SKM-1 (cell line): ENCODE measurements around the gene APP.
A peak's percentile ranks its signal among the peaks of the same experiment; 100 is the strongest.

Experiments used
- DNase-seq: peaks from one replicate; lab custom pipeline; 2025; ENCODE audit not compliant: unreplicated experiment; lab: John Stamatoyannopoulos, UW

The APP gene

DNA sequence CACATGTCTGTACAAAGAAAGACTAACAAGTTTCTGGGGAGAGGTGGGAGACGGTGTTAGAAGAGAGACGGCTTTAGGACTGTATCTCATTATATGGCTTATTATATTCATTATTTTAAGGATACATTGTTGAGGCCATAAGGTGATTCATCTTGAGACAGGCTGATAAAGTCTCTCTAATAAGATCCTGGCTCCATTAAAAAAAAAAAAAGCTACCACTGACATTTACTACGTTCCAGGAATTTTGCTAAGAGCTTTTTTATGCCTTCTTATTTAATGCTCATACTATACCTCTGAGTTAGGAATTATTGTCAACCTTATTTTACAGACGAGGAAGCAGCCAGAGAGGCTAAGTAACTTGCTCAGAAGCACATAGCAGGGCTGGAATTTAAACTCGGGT is 262.1 kb downstream of the APP start:
- no peak for DNase-seq

DNA sequence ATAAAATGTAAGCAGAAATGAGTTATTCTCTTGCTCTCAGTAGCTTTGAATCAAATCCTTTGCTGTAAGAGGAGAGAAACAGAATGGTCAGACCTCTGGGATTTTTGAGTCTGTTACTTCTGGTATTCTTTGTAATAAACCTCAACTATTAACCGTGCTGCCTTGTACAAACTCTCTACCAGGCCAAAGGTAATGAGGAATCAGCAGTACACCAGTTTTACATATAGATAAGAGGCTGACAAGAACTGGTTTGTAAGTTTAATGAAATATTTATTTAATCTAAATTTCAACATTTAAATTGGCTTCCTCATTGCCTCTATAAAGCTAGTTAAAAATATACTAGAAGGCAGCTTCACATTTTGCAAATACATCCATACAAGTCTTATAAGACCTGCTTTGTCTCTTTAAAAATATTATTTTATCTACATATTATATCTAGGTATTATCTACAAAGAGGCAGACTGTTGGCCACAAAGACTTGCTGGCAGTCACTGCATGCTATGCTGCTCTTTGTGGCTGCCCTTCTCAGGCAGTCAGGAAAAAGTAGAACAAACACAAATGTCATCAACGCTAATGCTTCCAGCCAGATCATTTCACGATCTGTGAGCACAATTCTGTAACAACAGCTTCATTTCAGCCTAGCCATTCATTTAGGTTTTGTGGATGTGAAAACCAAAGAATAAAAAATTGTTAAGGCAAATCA is 262.8 kb downstream of the APP start:
- DNase-seq = no peak

DNA sequence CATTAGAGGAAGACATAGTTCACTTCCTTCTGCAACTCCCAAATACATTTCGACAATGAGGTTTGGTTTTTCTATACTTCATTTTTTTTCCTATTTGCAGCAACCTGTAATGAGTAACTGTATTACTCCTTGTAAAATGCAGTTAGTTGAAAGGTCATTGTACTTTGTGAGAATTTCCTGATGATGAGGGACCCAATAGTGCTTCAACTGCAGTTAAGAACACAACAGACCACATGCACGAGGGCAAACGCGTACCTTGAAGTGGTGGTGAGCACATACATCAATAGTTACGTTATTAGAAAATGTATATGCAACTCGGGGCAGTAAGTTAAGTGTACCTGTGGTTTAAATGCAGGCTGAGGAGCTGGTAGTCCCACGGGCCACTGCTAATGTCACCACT is 264.0 kb downstream of the APP start:
- DNase-seq = no peak

DNA sequence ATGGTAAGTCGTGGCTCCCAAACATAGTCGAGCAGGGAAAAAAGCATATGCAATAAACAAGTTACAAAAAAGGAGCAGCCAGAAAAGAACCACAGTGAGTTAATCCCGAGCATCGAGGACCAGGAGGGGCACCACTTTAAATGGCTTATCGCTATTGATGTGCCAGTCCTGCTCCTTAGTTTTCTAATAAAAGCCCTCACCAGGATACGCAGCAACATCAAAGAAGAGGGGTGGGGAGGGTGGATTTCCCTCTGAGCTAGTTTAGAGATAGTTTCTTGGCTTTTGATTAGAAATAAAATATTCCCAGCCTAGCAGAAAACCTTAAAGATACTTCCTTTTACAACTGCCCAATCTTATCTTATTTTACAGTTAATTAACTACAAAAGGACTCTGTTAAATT is 265.4 kb downstream of the APP start:
- no peak for DNase-seq

DNA sequence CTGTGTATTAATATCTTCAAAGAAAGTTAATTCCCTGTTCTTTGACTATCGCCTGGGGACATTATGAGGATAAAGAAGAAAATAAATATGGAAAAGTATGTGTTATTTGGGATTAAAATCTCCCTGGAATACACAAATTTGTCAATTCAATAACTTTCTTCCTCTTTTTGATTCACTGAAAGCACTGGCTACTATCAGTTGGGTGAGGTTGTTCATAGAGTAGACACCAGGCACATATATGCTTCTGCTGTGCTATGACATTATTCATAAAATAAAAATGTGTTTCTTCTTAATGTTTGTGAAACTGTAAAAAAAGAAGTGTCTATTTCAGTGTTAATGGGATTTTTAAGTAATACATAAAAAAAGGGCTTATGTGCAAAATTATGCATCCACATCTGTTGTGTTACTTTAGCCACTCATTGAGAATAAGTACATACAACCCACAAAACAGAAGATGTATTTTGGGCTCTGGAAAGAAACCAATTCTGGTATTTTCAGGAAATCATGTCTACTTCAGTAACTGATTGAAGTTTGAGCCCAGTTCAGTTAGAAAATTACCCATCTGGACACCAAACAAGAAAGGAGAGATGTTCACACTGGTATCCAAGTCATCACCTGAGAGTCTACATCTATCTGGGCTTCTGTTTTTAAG is 266.4 kb downstream of the APP start:
- DNase-seq = no peak

DNA sequence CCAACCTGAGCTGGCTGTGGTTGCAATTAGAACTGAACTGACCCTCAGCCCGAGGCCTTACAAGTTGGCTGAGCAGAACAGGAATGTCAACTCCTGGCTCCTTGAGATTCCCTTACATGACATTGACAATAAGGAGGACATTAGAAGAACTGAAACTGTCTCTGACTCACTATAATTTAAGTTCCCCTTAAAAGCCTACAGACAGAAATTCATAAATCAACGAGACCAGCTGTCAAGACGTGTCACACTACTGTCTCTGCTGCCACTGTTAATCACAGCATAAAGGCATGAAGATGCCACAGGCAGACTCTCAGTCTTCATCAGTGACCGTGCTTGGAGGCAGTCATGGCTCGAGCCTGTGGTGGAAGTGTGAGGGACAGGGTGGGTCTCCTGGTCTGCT is 267.0 kb downstream of the APP start:
- DNase-seq = peak; percentile 26

DNA sequence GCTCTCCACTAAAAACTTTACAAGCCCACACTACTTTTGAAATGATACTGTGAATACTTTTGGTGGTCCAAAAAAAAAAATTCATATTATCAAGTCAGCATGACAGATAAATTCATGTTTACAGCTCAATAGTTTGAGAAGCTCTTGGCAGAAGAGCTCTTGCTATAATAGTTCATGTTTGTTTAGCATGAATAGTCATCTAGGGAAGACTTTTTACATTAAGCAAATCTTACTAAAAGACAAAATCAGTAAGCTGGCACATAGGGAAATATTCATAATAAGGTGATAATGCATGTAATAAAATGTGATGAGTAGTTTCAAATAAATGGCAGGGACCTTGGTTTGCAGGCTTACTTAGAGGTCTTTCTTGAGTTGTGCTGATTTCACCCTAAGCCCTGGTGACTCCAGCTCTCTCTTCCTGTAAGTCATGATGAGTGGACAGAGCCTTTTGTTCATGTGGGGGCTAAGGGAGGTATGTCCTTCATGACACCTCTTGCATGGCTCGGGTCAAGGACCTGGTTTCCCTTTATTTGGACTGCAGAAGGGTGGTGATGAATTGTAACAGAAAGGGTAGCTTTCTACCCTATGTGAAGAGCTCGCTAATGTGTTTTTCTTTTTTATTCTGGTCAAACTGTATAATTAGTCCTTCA is 269.1 kb downstream of the APP start:
- no peak for DNase-seq

DNA sequence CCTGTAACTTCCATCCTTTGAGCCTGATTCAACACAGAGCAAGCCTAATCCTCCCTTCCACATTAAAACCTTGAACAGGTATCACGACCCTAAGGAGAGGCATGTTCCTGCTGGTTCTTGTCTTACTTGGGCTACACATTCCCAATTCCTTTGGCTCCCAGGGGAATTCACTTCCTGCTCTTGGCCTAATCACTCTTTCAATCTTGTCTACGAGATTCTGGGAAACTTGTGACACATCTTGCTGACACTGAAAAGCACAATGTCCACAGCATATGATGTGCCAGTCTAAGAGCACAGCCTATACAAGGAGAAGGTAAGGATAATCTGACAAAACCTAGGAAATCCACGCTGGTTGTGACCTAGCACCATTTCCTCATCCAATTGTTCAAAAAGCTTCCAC is 271.9 kb downstream of the APP start:
- DNase-seq = no peak

DNA sequence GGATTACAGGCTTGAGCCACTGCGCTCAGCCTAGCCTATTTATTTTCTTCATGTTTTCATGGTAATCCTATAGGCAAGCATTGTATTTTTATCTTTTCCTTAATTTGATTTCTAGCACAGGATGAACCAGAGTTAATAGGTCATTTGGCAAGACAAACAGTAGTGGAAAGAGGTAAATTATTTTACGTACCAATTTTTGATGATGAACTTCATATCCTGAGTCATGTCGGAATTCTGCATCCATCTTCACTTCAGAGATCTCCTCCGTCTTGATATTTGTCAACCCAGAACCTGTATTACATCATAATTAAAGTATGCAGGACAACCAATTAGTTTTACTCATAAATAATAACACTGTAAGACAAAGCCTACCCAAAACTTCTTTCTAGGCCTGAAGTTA is 273.2 kb downstream of the APP start:
- no peak for DNase-seq

DNA sequence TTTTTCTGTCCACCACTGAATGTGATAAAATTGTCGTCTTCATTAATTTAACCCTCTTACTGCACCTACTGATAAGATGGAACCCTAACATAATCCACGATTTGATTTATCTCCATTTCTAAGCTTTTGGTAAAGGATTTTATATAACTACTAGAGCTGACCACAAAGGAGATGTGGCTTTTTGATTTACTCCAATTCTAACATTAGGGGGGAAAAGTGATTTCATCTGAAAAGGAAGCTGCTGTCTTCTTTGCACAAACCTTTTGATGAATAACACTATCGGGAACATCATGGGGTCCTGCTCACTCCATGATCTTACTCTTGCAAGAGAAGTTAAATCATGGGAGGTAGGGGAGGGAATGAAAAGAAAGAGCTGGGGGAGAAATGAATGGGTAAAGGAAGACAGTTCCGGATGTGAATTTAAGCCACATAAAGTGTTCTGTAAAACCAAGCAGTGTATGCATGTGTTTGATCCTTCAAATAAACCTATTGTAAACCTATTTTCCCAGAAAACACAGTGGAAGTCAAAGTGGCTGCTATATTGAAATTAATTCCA is 274.0 kb downstream of the APP start:
- DNase-seq = no peak

DNA sequence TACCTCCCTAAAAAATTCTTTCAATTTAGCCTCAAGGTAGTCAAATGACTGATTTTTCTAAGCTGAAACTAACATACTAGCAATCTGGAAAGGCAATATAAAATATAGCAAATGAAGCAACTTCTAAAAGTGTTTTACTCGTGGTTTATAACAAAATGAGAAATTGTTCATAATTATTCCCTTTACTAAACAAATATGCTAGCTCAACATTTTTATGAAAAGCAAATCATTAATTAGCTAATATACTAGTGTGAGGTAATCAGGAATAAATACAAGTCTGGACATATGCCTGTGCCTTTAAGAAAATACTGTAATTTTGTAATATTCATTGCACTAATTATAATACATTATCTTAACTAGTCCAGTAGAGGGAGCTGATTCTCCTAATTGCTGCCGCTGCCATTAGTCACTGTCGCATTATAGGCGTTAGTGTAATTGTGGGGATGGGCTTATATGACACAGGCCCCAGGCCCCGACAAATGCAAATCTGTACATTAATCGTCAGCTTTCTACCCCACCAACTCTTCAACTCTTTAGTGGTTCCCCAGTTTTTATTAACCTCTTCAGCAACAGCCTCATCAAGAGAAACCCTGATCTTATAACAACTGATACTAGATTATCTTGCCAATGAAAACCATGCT is 274.9 kb downstream of the APP start:
- DNase-seq = no peak

DNA sequence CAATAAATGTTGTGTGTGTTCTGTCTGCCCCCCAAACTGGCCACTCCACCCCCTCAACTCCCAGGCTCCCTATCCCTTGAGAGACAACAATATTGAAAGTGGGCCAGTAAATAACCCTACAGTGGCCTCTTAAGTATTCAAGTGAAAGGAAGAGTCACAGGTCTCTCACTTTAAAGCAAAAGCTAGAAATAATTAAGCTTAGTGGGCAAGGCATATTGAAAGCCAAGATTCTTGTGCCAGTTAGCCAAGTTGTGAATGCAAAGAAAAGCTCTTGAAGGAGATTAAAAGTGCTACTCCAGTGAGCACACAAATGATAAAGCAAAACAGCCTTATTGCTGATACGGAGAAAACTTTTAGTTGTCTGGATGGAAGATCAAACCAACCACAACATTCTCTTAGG is 277.4 kb downstream of the APP start:
- DNase-seq = no peak

DNA sequence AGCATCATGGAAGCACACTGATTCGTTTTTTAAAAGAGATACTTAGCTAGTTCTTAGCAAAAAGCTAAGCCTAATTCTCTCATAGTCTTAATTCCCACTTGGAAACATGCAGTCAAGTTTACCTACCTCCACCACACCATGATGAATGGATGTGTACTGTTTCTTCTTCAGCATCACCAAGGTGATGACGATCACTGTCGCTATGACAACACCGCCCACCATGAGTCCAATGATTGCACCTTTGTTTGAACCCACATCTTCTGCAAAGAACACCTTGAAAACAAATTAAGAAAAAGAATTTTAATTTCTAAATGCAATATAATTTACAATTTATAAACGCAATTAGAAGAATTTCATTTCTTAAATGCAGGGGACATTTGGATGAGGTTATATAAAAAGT is 279.0 kb downstream of the APP start:
- DNase-seq = no peak

DNA sequence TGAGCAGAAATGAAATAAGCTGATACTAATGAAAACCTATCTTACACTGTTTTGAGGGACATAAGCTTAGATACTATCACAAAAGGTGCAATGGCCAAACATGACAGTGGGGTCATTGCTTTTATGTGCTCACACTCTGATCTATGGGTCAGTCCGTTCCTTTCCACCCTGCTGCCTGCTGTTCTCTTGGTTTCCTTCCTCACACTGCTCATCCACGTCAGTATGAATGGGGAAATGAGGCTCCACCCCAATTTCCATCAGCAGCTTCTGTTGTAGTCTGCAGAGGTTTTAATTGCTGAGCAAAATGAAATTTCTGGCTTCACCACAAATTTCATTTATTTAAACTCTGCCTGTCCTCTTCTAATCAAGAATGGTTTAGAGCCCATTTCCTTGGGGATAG is 280.6 kb downstream of the APP start:
- DNase-seq = no peak

DNA sequence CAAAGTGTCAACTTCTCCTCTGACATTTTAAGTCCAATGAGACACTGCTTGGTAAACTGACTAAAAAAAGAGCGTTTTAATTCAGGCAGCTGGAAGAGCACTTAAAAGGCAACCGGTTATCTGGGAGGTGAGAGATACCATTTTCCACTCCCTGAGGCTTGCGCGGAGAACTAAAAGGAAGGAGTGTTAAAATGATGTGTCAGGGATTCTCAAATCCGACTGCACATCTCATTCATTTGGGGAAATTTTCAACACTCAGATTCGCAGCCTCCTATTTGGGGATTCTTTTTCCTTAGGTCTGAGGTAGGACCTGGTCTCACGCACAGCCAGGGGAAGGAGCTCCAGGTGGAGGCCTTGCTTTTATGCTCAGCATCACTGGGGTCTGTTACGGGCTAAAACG is 281.9 kb downstream of the APP start:
- DNase-seq = no peak

DNA sequence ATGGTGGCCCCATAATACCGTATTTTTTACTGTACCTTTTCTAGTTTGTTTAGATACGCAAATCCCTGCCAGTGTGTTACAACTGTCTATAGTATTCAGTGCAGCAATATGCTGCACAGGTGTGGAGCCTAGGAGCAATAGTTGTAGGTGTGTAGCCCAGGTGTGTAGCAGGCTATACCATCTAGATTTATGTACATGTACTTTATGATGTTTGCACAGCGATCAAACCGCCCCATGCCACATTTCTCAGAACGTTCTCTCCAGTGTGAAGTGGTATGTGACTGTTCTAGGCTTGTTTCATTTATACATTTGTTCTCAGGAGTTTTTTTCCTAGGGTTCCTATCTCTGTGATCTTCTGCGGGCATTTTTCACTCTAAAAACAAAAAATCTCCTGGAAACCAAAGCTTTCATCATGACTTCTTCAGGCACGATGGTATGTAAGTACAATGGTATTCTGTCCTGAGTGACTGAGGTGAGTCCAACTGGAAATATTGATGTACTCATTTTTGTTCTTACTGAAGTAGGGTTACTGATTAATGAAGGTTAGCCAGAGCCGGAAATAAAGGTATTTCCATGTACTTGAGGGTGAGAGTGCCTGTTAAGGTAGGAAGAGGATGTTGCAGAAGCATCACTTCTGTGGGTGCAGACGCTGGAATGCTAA is 282.8 kb downstream of the APP start:
- no peak for DNase-seq

DNA sequence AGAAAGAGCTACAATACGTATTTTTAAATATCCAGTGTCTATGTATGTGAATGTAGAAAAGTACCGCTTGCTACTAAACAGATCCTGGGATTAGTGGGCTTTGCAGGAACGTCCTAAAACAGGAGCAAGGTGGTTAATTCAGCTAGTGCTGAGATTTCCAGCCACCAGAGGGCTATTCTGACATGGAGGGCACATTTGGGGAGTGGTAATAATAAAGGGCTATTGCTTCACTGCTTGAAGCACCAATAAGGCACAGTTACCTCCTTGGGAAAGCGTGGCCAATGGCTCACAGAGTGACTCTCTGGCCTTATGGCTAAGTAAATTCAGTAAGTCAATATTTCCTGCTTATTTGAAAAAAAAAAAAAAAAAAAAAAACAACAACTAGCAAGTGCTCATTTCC is 283.4 kb downstream of the APP start:
- DNase-seq = no peak

DNA sequence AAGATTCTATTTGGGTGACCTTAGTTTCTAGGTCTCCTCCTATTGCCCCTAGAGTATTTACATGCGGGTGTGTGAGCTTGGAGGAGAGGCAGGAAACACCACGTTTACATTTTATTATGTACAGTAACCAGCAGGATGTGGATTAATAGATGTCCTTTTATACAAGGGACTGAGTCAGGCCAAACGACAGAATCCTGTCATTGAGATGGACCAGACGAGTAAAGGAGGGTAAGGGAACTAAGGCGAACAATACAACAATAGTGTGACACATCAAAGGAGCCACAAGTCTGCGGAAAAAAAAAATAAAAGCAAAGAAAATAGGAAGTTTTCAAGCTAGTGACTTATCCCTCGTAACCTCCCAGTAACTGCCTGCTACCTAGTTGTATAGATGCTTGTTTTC is 284.7 kb downstream of the APP start:
- DNase-seq = no peak

DNA sequence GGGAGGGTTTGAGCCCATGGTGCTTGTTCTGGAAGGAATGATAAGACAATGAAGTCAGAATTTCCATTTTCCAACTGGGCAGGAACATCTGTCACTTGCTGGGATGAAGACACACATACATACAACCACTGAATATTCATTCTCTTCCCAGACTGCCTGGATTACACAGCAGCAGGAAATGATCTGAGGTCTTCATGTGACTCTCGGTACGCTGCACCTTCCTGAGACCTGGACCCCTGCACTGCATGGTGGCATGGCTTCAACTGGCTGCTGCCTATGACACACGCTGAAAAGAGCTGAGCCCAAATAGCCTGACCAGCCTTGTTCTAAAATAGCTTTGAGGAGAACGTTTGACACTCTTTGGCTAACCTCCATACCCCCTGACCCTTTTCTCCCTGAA is 285.2 kb downstream of the APP start:
- no peak for DNase-seq

DNA sequence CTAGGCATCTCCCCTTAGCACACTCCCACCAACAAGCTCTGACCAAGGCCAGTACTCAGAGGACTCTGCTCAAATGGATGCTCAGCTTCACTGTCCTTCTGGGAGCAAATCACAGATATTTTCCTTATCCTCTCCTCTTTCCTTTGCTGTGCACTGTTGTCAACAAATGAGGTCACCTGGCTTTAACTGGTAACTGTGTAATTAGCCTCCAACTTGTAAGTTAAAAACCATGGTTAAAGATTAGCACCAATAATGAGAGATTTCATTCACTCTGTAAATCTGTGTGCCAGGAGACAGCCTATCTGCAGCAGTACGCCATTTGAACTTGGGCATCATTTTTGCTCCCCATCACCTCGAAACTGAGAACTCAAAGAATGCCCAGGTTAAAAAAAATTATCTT is 286.3 kb downstream of the APP start:
- no peak for DNase-seq
